ENCODE measurements around the gene ALDH16A1.

- TF ChIP-seq CTCF (IDR thresholded peaks at IDR 0.05 in 8 of 11, conservative IDR thresholded peaks at IDR 0.05 in 3 of 11), result no peak
- TF ChIP-seq POLR2A (IDR thresholded peaks at IDR 0.05), result no peak
- no peak for TF ChIP-seq POLR2AphosphoS5 (IDR thresholded peaks at IDR 0.05)
These were observed 45.9 kb upstream of the ALDH16A1 start for GRCh38 chr19:49407079-49407478.
